IMR-90 (cell line): ENCODE results near the gene SNED1. TPM values are rescaled to one million over a fixed set of nuclear protein-coding genes. Genes with fewer than 3 reads are reported as not detected.

Experiments
- ATAC-seq: fragments of 200-7000 bp; cut with Tn5 transposase; 2 replicates; pipeline ENCODE4 v1.9.1; 2020; ENCODE audit warnings: low read depth, mild to moderate bottlenecking, moderate library complexity
- BruUV-seq: library from RNA; stranded (reverse); fragments of 400-500 nt; replicated peaks from 2 replicates; lab custom pipeline; 2021; lab: Mats Ljungman, UMichigan
- CTCF ChIA-PET: fragments of 300-600 bp; formaldehyde crosslinking; extraction: SDS; loops from one replicate; lab custom pipeline; 2021; ENCODE audit warnings: antibody characterized with exemption; lab: Yijun Ruan, JAX
- POLR2A ChIA-PET: fragments of 300-600 bp; sonication (Branson Sonifier 250); formaldehyde crosslinking; loops from one replicate; lab custom pipeline; 2022; ENCODE audit warnings: antibody characterized with exemption; ENCODE audit not compliant: unreplicated experiment; lab: Charles Lee
- DNase-seq: peaks from one replicate; pipeline ENCODE4 v3.0.0; 2013
- H2AFZ ChIP-seq: replicated peaks from 2 replicates; pipeline ENCODE3; 2013; ENCODE audit warnings: low read length, mild to moderate bottlenecking; ENCODE audit not compliant: poor library complexity
- H2AK5ac ChIP-seq: 2 replicates; pipeline ENCODE4 v1.6.1; 2013; ENCODE audit warnings: low read depth, low read length, inconsistent platforms
- H2AK9ac ChIP-seq: replicated peaks from 2 replicates; pipeline ENCODE3; 2013; ENCODE audit warnings: mild to moderate bottlenecking, low read depth, low read length, moderate library complexity; ENCODE audit not compliant: poor library complexity
- H2BK120ac ChIP-seq: 2 replicates; pipeline ENCODE4 v1.6.1; 2013; ENCODE audit warnings: low read depth, low read length, inconsistent platforms
- H2BK15ac ChIP-seq: 3 replicates; pipeline ENCODE4 v1.6.1; 2013; ENCODE audit warnings: low read depth, low read length, inconsistent platforms
- H2BK20ac ChIP-seq: 2 replicates; pipeline ENCODE4 v1.6.1; 2013; ENCODE audit warnings: low read depth, mild to moderate bottlenecking, inconsistent platforms, low read length, moderate library complexity
- H2BK5ac ChIP-seq: 2 replicates; pipeline ENCODE4 v1.6.1; 2013; ENCODE audit warnings: mild to moderate bottlenecking, low read depth, low read length, inconsistent platforms; ENCODE audit not compliant: poor library complexity, severe bottlenecking
- H3K14ac ChIP-seq: replicated peaks from 2 replicates; pipeline ENCODE4 v1.6.1; 2013; ENCODE audit warnings: low read depth, low read length, inconsistent platforms
- H3K18ac ChIP-seq: 2 replicates; pipeline ENCODE4 v1.6.1; 2013; ENCODE audit warnings: low read depth, low read length, control low read depth
- H3K23ac ChIP-seq: 2 replicates; pipeline ENCODE4 v1.6.1; 2013; ENCODE audit warnings: low read depth, low read length, inconsistent platforms
- H3K27ac ChIP-seq: 2 replicates; pipeline ENCODE4 v1.5.1; 2013; ENCODE audit warnings: mild to moderate bottlenecking, control low read depth, low read length; ENCODE audit not compliant: insufficient read depth
- H3K27me3 ChIP-seq: 2 replicates; pipeline ENCODE4 v1.6.1; 2013; ENCODE audit warnings: low read length; ENCODE audit not compliant: control insufficient read depth, insufficient read depth
- H3K36me3 ChIP-seq: 2 replicates; pipeline ENCODE4 v1.6.1; 2013; ENCODE audit warnings: low read length, mixed read lengths; ENCODE audit not compliant: control insufficient read depth, insufficient read depth
- H3K4ac ChIP-seq: 2 replicates; pipeline ENCODE4 v1.6.1; 2013; ENCODE audit warnings: low read depth, low read length, inconsistent platforms
- H3K4me1 ChIP-seq: 2 replicates; pipeline ENCODE4 v1.6.1; 2013; ENCODE audit warnings: low read length, mixed read lengths; ENCODE audit not compliant: control insufficient read depth, insufficient read depth
- H3K4me2 ChIP-seq: 2 replicates; pipeline ENCODE4 v1.6.1; 2013; ENCODE audit warnings: low read depth, mild to moderate bottlenecking, control low read depth, low read length, moderate library complexity
- H3K4me3 ChIP-seq: 2 replicates; pipeline ENCODE4 v1.5.1; 2013; ENCODE audit warnings: low read depth, mild to moderate bottlenecking, control low read depth, low read length, moderate library complexity; ENCODE audit not compliant: insufficient read depth
- H3K56ac ChIP-seq: 2 replicates; pipeline ENCODE4 v1.6.1; 2013; ENCODE audit warnings: low read length, inconsistent platforms; ENCODE audit not compliant: insufficient read depth; ENCODE audit errors: extremely low read depth
- H3K79me1 ChIP-seq, 2 experiments: 2 replicates each; pipeline ENCODE4 v1.6.1; 2013; ENCODE audit warnings: low read length in 2 of 2, inconsistent platforms in 1 of 2, low read depth in 1 of 2
- H3K9ac ChIP-seq: 2 replicates; pipeline ENCODE4 v1.6.1; 2013; ENCODE audit warnings: low read depth, low read length, control low read depth
- H3K9me1 ChIP-seq: 2 replicates; pipeline ENCODE4 v1.6.1; 2013; ENCODE audit warnings: low read length, inconsistent platforms; ENCODE audit not compliant: insufficient read depth
- H3K9me3 ChIP-seq: 2 replicates; pipeline ENCODE4 v1.6.1; 2013; ENCODE audit warnings: low read length; ENCODE audit not compliant: control insufficient read depth, insufficient read depth
- H4K20me1 ChIP-seq: 2 replicates; pipeline ENCODE4 v1.6.1; 2013; ENCODE audit warnings: low read length, inconsistent platforms; ENCODE audit not compliant: insufficient read depth
- H4K5ac ChIP-seq: 2 replicates; pipeline ENCODE4 v1.6.1; 2013; ENCODE audit warnings: mild to moderate bottlenecking, low read depth, low read length, control low read depth
- H4K8ac ChIP-seq, 2 experiments: 2 replicates each; pipeline ENCODE4 v1.6.1; 2013; ENCODE audit warnings: low read depth in 2 of 2, low read length in 2 of 2, control low read depth in 1 of 2, inconsistent platforms in 1 of 2
- H4K91ac ChIP-seq: 2 replicates; pipeline ENCODE4 v1.6.1; 2013; ENCODE audit warnings: low read depth, low read length, inconsistent platforms; ENCODE audit not compliant: insufficient read depth
- MAFK ChIP-seq: IDR thresholded peaks from 2 replicates; pipeline ENCODE4 v1.6.1; 2012; ENCODE audit warnings: low read depth, low read length, improper control_type of control experiment
- MAZ ChIP-seq: IDR thresholded peaks from 2 replicates; pipeline ENCODE4 v1.6.1; 2012; ENCODE audit warnings: low read depth, mild to moderate bottlenecking, low read length, improper control_type of control experiment, moderate library complexity, borderline replicate concordance
- WGBS, 2 experiments: methylation state at CpG; one replicate each; pipeline versions ENCODE4 v1.1.5 to v1.1.7; 2013; ENCODE audit warnings: missing lambda C conversion rate in 2 of 2; ENCODE audit not compliant: insufficient read length in 1 of 2; ENCODE audit errors: extremely low coverage in 2 of 2; 5-methylcytosine and 5-hydroxymethylcytosine counted together
- dilution Hi-C: fragments of 300-500 bp; cut with HindIII; formaldehyde crosslinking; loops from one replicate; pipeline ENCODE4 v1.14.3; 2018; ENCODE audit warnings: low sequenced_read_pairs; ENCODE audit not compliant: unreplicated experiment
- in situ Hi-C: fragments of 300-500 bp; cut with MboI; formaldehyde crosslinking; loops from 3 replicates; pipeline ENCODE4 v1.14.3; 2019; ENCODE audit warnings: low sequenced_read_pairs, inconsistent platforms, mixed read lengths
- intact Hi-C: fragments of 100-400 bp; cut with micrococcal nuclease; formaldehyde crosslinking; loops from 2 replicates; pipeline ENCODE4 v1.10.0; 2022
- polyA plus RNA-seq, 3 experiments: library from polyadenylated mRNA; depleted of rRNA; stranded (reverse); fragments of >200 nt; gene quantifications; 2 replicates each; pipeline ENCODE4 v1.2.3, GENCODE V29; 2012; ENCODE audit warnings: low replicate concordance in 1 of 3
- total RNA-seq: library from RNA; depleted of rRNA; stranded (reverse); fragments of >200 nt; gene quantifications from 2 replicates; pipeline ENCODE4 v1.2.3, GENCODE V29; 2012

Gene SNED1
- total and polyA plus RNA-seq, 2 of the 4 experiments (the other 2 are of a cell fraction), result 1.1 to 3.4 TPM

GRCh38 chr2:241068136-241068941 lies 69.9 kb downstream of the SNED1 start:
- Histone ChIP-seq H3K23ac (no peak overlapping the region), H2BK20ac (no peak overlapping the region), H2BK5ac (no peak overlapping the region), H2BK15ac (no peak overlapping the region), H4K20me1 (no peaks in the 10 kb centered on the region), H3K9me3 (no peaks in the 10 kb centered on the region), H3K79me1 (no peaks in the 10 kb centered on the region), H3K4me2 (no peak overlapping the region), H2AFZ (no peak overlapping the region), H3K9me1 (no peaks in the 10 kb centered on the region), H3K4me1 (no peaks in the 10 kb centered on the region), H4K5ac (no peak overlapping the region), H4K91ac (no peak overlapping the region), H3K27me3 (no peaks in the 10 kb centered on the region), H4K8ac (no peak overlapping the region), H3K56ac (no peak overlapping the region), H3K9ac (no peak overlapping the region), H2AK5ac (no peak overlapping the region), H3K4ac (no peak overlapping the region), H2AK9ac (no peak overlapping the region), H2BK120ac (no peak overlapping the region), H3K18ac (no peak overlapping the region), H3K14ac (no peak overlapping the region), H3K4me3 (no peak overlapping the region), H3K36me3 (peaks cover 42% of the 10 kb centered on the region; the same call in 1 of the 2 replicates), H3K27ac (no peak overlapping the region)
- ChIA-PET POLR2A (no interaction called here), CTCF (interaction anchor here (1.0 kb wide), 1 partner anchor 10 kb away, joined by 4 read pairs; no protein-coding TSS in a partner anchor)
- WGBS, 2 experiments, result 82% methylated on average over 12 of the region's 25 CpGs; no CpG with 5 or more reads in 1 of the 2 experiments
- in situ Hi-C loops (no loop called here), dilution Hi-C loops (no loop called here), intact Hi-C loops (no loop called here)
- TF ChIP-seq MAZ, result no peak
- TF ChIP-seq MAFK, result no peak
- DNase-seq (no peak), ATAC-seq (no peak)
- BruUV-seq, result no TSS peak
